ENCODE measurements around the gene R3HDM2.
"Not testable (repeated sequence)": the region's sequence is repeated elsewhere in the genome, so short reads cannot be mapped to it uniquely, and the experiment has no call there.

Gene R3HDM2

DNA sequence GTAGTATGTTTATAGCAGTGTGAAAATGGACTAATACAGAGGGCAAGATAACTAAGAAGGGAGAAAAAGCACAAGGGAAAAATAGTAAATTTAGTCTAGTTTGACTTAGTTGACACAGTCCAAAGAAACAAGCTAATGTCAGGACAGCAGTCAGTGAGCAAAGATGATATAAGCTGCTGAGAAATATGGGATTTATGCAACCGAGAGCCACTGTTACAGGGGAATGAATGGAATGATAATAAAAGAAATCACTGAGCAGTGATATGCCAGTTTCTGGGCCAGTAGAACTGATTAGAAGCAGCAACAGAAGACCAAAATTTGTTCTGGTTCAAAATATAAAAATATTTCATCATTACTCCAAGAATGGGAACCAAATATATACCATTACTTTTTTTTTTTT lies 60.1 kb downstream of the R3HDM2 start:
- DNase-seq, result no peak

DNA sequence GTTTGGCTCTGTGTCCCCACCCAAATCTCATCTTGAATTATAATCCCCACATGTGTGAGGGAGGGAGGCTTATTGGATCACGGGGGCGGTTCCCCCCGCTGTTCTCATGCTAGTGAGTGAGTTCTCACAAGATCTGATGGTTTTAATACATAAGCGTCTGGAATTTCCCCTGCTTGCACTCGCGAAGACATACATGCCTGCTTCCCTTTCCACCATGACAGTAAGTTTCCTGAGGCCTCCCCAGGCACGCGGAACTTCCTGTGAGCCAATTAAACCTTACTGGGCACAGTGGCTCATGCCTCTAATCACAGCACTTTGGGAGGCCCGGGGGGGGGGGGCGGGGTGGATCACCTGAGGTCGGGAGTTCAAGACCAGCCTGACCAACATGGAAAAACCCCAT lies 60.8 kb downstream of the R3HDM2 start:
- no peak for DNase-seq

DNA sequence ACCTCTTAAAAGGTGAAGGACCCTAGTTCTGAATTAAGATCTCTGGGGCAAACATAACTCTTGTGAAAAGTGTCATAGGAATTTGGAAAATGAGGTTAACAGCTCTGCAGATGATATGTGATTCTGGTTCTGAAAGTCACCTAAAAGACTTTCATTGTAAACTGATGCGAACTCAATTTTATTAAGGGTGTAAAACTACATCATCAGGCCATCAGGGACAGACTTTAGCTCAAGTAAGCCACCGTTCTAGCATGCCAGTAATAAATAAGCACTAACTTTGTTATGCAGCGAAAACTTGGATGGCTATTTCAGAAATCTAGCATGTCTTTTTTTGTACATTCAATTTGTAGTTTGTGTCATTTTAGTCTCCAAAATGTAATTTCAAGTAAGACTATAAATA lies 61.6 kb downstream of the R3HDM2 start:
- no peak for DNase-seq

DNA sequence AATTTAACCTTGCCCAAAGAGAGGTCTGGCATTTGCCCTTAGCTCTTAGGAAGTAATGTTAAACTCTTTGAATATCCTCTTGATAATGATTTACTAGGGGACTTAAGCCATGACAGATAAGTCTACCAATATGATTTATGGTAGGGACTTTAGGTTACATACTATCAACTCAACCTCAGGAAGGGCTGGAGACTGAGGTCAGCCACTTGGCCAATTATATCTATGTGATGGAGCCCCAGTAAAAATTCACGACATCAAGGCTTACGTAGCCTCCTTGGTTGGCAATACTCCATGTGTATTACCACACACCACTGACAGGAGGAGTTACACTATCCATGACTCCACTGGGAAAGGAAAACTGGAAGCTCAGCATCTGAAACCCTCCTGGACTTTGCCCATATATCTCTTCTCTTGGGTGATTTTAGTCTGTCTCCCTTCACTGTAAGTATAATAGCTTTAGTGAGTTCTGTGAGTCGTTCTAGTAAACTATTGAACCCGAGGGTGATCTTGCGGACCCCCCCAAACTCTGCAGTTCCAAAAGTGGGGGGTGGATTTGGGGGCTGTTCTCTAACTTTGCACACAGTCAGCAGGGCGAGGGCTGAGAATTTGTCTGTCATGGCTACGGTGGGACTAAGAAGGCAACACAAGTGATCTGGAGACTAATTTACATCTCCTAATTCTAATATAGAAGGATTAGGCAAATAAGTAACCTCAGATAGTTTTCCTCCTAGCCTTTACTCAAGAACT lies 62.3 kb downstream of the R3HDM2 start:
- no peak for DNase-seq

DNA sequence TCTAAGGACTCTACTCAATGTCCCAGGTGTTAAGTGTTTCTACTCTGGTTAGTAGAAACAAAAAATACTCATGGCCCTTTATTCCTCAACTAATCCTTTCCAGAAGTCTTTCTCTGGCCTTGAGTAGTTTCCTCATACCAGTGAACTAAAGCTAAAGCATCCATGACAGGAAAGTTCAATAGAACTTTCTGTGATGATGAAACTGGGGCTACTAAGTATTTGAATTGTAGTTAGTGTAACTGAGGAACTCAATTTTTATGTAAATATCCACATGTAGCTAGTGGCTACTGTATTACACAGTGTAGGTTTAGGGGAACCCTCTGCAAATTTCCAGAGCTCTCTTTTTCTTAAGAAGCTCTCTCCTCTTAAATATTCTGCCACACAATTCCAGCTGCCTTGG lies 63.7 kb downstream of the R3HDM2 start:
- DNase-seq, result no peak

DNA sequence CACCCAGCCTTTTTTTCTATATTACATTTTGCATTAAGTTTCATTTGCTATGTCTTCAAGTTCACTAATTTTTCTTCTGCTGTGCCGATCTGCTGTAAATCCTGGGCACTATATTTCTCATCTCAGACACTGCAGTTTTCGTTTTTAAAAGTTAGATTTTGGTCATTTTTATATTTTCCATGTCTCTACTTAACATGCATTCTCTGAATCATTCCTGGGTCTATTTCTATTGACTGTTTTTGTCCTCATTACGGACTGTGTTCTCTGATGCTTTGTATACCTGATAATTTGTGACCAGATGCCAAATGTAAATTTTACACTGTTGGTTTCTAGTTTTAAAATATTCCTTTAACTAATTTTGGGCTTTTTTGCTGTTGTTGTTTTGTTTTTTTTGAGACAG lies 64.5 kb downstream of the R3HDM2 start:
- DNase-seq, result no peak

DNA sequence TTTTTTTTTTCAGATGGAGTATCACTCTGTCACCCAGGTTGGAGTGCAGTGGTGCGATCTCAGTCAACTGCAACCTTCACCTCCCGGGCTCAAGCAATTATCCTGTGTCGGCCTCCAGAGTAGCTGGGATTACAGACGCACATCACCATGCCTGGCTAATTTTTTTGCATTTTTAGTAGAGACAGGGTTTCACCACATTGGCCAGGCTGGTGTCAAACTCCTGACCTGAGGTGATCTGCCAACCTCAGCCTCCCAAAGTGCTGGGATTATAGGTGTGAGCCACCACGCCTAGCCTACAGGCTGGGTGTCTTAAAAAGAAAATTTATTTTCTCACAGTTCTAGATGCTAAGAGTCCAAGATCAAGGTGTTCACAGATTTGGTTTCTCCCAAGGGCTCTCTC lies 66.7 kb downstream of the R3HDM2 start:
- DNase-seq, result not testable (repeated sequence)

DNA sequence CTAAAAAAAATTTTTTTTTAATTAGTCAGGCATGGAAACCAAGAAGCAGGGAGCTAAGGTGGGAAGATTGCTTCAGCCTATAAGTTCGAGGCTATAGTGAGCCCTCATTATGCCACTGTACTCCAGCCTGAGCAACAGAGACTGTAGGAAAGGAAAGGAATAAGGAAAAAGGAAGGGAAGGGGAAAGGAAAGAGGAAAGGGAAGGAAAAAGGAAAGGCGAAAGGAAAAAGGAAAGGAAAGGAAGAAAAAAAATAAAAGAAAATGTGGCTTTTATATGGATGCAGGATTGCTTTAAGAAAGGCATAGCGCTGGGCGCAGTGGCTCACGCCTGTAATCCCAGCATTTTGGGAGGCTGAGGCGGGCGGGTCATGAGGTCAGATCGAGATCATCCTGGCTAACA lies 70.4 kb downstream of the R3HDM2 start:
- no peak for DNase-seq

DNA sequence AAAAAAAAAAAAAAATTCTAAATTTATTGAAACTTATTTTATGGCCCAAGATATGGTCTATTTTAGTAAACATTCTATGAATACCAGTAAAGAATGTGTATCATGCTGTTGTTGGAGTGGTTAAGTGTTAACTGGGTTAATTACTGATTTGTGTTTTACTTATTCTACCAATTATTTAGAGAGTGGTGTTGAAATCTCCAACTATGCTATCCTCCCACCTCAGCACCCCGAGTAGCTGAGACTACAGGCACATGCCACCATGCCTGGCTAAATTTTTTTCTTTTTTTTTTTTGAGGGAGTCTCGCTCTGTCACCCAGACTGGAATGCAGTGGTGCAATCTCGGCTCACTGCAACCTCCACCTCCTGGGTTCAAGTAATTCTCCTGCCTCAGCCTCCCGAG lies 72.2 kb downstream of the R3HDM2 start:
- DNase-seq, result no peak

DNA sequence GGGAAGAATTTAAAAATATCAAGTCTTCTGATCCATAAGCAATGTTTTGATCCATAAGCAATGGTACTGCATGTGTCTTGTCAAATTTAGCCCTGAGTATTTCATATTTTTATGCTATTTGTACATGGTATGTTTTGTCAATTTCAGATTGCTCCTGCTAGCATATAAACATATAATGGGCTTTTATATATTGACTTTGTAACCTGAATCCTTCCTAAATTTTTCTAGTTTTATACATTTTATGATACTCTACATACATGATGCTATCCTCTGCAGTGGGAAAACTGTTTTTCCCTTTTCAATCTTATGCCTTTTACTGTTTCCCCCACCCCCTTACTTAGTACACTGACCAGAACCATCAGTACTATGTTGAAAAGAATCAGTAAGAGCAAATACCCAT lies 75.1 kb downstream of the R3HDM2 start:
- DNase-seq, result no peak

DNA sequence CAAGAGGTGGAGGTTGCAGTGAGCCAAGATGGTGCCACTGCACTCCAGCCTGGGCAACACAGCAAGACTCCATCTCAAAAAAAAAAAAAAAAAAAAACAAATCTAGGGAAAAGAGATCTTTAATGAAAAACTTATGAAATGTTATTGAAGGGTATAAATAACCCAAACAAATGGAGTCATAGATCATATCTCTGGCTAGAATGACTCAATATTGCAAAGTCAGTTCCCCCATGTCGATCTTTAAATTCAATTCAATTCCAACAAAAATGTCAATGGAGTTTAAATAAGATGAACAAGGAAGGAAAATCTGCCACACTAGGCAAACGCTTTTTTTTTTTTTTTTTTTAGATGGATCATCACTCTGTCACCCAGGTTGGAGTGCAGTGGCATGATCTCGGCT lies 78.7 kb downstream of the R3HDM2 start:
- no peak for DNase-seq

DNA sequence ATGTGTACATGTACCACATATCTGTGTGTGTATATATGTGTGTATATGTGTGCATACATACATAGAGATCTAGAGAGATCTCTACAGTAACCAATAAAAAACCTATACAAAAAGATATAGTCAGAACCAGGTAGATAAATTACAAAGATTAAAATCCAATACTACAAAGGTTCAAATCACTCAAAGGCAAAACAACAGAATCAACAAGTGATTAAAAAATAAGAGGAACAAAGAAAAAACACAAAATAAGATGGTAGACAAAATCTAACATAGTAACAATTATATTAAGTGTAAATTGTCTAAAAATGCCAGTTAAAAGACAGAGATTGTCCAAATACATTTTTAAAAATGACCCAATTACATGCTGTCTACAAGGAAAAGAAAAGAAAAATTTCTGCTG lies 83.6 kb downstream of the R3HDM2 start:
- no peak for DNase-seq

DNA sequence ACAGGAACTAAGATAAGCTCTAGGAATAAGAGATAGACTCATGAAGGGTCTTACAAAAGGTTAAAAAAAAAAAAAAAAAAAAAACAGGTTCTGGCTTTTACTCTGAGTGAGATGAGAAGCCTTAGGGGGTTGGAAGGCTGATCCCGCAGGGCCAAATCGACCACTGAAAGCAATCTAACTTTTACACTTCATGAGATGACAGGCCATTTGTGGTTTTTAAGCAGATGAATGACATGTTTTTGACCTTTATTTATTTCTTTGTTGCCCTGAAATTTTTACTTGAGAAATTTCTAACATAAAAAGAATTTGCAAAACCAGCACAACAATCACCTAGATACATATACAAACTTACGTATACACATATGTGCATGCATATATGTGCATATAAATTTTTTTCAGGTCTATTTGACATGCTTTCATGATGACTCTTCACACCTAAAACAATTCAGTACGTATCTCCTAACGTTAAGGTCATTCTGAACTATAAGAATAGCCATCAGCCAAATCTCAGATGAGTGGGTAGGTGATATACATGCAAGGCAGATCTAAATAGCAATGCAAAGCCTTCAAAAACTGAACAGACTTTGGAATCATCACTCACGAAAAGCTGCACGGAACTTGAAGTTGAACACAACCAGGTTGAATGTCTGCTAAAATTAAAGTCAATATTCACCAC lies 87.0 kb downstream of the R3HDM2 start:
- DNase-seq, result no peak

DNA sequence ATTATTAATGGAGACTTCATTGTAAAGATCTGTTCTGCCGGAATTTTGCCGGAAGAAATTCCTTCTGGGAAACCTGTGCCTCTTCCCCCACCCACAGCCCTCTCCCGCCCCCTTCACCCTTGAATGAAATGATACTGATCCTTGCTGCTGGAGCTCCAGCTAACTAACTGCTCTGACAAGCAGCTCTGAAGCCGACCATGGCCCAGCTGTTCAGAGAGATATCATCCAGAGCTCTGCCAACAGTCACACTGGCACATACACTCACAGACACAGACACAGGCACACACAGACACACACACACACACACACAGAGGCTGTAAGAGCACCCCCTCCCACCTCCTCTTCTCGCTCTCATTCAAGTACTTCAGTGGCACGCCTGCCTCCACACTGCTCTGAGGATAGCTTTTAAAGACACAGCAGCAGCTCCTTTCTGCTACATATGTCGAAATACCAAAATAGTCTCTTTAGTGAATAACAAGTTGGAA lies 88.6 kb downstream of the R3HDM2 start:
- no peak for DNase-seq

DNA sequence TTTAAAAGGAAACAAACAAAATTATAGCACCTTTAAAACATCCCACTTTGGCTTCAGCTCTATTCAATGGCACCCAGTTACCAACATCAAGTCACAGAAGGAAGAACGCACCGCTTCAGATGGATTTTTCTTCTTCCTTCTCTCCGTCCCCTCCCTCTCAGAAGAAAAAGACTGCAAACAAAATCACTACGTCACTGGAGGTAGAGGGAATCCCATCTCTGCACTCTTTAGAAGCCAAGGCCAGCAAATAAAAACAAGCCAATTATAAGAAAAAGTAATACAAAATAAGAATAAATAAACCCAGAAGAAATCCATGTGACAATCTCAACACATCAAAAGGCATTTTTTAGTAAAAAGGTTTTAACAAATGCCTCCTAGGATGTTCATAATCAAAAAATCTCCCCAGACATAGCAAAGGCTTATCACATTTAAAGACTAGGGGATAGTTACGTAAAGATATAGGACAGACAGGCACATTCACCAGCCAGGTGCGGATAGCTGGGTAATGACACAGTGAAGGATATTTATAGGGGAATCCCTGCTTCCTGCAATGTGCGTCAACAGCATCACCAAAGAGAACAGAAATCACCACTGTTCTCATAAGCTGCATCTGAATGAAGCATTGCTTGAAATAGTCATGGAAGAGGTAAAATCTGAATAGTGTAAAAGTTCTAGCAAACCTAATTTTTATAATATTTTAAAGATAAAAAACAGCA lies 89.4 kb downstream of the R3HDM2 start:
- DNase-seq, result no peak

DNA sequence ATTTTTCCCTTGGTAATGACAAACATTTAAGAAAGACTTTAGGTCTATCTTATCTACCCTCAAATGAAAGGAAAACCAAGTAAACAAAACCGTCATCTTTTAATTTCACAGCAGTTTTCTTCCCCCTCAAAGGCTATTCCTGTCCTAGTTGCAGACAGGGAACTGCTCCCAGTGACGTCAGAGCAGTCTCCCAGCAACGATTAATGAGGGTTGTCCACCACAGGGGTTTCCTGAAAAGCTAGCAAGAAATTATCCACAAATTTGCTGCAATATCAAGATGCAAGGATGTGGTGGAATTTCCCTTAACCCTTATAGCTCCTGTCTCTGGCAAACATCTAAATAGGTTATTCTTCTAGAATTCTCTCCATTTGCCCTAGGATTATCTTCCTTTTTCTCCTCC lies 90.7 kb downstream of the R3HDM2 start:
- no peak for DNase-seq

DNA sequence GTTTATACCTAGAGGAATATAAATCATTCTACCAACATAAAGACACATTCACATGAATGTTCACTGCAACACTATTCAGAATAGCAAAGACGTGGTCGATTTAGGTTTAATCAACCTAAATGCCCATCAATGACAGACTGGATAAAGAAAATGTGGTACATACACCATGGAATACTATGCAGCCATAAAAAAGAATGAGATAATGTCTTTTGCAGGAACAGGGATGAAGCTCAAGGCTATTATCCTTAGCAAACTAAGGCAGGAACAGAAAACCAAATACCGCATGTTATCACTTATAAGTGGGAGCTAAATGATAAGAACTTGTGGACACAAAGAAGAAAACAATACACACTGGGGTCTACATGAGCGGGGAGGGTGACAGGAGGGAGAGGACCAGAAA lies 94.5 kb downstream of the R3HDM2 start:
- DNase-seq, result not testable (repeated sequence)

DNA sequence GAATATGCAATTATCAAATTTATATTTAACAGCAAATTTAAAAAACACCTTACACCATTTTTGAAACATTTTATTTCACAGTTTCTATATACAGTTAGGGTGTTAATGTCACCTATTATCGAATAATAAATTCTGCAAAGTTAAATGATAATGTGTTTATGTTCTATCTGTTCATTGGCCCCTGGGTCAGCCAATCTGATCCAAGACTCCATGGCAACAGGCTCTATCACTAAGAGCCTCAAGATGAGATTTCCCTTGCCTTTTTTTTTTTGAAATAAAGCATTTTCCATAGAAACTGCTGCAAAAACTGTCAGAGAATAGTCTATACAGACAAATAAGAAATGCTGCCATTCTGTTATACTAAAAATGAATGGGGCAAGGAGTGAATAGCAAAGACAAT lies 96.6 kb downstream of the R3HDM2 start:
- no peak for DNase-seq

DNA sequence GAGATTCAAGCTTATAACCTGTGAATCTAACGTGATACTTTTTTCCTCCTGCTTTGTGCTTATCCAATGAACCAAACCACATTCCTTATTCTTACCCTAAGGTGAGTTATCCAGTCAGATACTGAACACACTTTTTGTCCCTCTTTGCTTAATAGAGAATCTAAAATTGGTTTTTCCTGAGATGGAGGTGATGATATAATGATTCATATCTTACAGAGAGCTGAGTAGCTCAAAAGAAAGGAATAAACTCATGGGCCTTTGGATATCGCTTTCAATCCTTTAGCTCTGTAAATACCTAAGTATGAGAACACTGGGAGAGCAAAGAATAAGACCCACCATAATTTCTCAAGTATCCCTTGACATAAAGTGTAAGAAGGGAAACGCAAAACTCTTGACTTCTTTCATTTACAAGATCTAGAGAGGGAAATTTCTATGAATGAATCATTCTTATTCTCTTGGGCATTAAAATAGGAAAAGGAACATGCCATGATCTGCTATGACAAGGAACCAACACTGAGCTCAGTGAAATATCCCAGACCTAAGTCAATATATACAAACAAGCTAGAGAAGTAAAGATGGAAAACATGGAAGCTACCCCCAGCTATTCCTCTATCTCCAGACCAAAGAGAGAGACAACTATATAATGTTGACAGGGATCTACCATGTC lies 98.1 kb downstream of the R3HDM2 start:
- no peak for DNase-seq

DNA sequence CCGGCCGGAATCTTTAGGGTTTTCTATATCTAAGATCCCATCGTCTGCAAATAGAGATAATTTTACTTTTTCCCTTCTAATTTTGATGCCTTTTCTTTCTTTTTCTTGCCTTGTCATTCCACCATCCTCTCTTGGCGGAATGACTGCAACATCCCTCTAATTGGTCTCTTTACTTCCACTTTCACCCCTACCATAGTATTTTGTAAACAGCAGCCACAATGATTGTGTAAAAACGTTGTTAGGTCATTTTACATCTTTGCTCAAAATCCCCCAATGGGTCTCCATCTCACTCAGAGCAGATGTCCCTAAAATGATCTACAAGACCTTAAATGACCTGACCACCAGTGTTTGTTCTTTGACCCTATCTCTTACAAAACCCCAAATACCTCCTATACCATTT lies 99.9 kb downstream of the R3HDM2 start:
- no peak for DNase-seq

DNA sequence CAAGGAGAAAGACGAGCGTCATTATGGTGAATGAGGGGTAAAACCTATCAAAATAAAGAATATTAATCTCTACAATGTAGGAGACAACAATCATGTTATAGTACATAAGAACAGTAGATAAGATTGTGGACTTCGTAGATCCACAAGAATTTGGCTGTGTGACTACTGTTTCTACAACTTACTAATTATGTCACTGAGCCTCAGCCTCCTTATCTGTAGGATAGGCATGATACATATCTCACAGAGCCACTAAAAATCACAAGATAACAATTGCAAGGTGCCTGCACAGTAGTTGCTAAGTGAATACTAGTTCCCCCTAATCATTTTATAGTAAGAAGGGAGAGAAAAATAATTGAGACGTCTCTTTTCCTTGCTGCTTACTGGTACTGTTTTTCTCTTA lies 101.6 kb downstream of the R3HDM2 start:
- DNase-seq, result no peak

DNA sequence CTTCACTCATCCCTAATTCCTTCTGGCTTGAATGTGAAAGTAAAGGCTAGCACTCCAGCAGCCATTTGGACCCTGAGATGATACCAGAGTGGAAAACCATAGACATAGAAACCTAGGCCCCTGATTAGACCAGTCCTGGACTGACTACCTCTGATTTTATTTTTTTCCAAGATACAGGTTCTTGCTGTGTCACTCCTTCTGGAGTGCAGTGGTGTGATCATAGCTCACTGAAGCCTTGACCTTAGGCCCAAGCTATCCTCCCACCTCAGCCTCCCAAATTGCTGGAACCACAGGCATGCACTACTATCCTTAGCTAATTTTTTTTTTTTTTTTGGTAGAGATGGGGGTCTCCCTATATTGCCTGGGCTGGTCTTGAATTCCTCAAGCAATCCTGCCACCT lies 105.4 kb downstream of the R3HDM2 start:
- no peak for DNase-seq

DNA sequence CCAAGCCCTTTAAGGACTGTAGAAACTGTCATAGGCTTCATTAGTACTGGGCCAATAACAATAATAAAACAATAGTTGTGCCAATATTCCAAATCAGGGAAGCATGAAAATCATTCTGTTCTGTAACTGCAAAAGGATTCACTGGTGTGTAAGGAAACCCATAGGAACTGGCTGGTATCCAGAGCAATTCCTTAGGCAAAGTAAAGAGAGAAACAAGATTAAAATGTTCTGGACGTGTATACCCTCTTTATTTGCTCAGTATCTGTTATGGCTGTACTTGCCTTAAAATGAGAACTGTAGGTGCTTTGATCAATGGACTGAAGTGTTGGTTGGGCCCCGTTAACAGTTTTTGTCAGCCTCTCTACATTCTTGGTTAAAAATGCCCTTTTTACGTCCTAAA lies 107.4 kb downstream of the R3HDM2 start:
- DNase-seq, result no peak

DNA sequence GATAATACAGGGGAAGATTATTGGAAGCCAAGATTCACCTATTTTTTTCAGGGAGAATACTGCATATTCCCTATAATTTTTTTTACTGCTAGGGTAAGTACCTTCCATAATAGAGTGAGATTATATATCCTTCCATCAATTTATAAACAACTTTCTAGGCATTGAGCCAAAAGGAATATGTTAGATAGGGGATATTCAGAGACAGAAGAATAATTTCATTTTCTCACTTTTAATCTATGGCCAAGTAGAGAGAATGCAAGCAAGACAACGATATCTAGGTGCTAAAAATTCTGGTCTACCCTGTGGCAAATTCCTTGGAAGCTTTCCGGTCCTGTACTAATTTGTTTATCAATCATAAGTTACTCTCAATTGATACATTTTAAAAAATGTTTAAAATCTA lies 110.2 kb downstream of the R3HDM2 start:
- DNase-seq, result no peak
